Measurements from ENCODE around the gene HEPHL1.

The HEPHL1 gene

DNA sequence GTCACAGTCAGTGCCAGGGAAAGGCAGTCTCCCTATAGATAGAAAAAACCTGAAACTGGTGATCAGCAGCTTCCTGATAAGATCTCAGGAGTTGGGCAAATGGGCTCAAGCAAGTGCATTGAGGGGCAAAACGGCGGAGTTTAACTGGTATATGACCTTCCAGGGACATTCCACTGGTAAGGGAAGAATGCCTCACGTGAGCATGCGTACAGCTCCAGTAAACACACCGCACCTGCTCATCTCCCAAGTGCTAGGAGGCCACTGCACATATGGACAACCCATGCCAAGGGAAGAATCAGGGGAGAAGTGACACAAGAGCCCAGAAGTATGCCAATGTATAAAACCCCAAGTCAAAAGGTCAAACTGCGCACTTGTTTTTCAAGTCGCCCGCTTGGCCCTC, 11.6 kb downstream of the HEPHL1 start:
- no peak for DNase-seq (ENCODE audit: low read depth)
- TF ChIP-seq MYC (IDR thresholded peaks at IDR 0.05; ENCODE audit: low read depth, low read length) (no peak), POLR2A (IDR thresholded peaks at IDR 0.05; ENCODE audit: extremely low read depth, insufficient read length) (no peak)
- TF ChIP-seq, protein P1, sequence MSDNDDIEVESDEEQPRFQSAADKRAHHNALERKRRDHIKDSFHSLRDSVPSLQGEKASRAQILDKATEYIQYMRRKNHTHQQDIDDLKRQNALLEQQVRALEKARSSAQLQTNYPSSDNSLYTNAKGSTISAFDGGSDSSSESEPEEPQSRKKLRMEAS (IDR thresholded peaks at IDR 0.05; ENCODE audit: low read depth, low read length): no peak
- TF ChIP-seq, protein P2, sequence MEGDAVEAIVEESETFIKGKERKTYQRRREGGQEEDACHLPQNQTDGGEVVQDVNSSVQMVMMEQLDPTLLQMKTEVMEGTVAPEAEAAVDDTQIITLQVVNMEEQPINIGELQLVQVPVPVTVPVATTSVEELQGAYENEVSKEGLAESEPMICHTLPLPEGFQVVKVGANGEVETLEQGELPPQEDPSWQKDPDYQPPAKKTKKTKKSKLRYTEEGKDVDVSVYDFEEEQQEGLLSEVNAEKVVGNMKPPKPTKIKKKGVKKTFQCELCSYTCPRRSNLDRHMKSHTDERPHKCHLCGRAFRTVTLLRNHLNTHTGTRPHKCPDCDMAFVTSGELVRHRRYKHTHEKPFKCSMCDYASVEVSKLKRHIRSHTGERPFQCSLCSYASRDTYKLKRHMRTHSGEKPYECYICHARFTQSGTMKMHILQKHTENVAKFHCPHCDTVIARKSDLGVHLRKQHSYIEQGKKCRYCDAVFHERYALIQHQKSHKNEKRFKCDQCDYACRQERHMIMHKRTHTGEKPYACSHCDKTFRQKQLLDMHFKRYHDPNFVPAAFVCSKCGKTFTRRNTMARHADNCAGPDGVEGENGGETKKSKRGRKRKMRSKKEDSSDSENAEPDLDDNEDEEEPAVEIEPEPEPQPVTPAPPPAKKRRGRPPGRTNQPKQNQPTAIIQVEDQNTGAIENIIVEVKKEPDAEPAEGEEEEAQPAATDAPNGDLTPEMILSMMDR (IDR thresholded peaks at IDR 0.05; ENCODE audit: low read depth, low read length): no peak
- H3K4me3 ChIP-seq (ENCODE audit: low read depth, low read length): no peak overlapping the region

DNA sequence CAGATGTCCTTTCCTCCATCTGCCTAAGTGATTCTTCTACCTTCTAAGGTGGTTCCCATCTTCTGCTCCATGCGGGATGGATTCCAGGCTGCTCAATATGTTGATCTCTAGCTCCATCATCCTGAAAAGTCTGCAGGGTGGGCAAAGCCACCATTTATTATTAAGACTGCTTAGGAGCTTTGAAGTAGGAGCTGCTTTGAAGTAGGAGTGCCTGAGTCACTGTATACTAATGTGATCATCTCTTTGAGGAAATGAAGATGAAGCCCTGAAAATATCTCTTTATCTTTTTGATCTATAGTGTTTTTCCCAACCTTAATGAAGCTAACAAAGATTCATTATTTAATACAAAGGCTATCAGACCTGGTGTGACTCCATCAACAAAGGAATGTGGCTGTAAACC, 13.1 kb downstream of the HEPHL1 start:
- H3K4me3 ChIP-seq (ENCODE audit: low read depth, low read length): no peak overlapping the region
- TF ChIP-seq MYC (IDR thresholded peaks at IDR 0.05; ENCODE audit: low read depth, low read length) (no peak), POLR2A (IDR thresholded peaks at IDR 0.05; ENCODE audit: extremely low read depth, insufficient read length) (no peak)
- TF ChIP-seq, protein P2 (IDR thresholded peaks at IDR 0.05; ENCODE audit: low read depth, low read length): no peak
- TF ChIP-seq, protein P1 (IDR thresholded peaks at IDR 0.05; ENCODE audit: low read depth, low read length): no peak
- no peak for DNase-seq (ENCODE audit: low read depth)

DNA sequence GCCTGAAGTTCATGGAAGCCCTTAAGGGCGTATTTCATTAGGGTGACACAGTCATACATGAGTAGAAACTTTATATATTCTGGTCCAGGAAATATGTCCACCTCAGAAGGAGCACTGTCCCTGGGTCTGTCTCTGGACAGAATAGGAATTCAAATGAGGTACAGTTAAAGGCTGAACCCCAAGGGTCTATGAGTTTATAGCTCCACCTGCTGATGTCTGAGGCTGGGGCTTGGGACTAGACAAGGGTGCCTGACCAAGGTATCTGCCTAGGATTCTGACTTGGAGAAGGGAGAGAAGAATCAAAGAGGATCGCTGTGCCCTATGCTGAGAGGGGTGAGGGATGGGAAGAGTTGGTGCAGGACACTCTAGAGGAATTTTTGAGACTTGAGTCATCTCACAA, 14.9 kb downstream of the HEPHL1 start:
- TF ChIP-seq, protein P2 (IDR thresholded peaks at IDR 0.05; ENCODE audit: low read depth, low read length): no peak
- TF ChIP-seq MYC (IDR thresholded peaks at IDR 0.05; ENCODE audit: low read depth, low read length) (no peak), POLR2A (IDR thresholded peaks at IDR 0.05; ENCODE audit: extremely low read depth, insufficient read length) (no peak)
- TF ChIP-seq, protein P1 (IDR thresholded peaks at IDR 0.05; ENCODE audit: low read depth, low read length): no peak
- H3K4me3 ChIP-seq (ENCODE audit: low read depth, low read length): no peak overlapping the region
- no peak for DNase-seq (ENCODE audit: low read depth)

DNA sequence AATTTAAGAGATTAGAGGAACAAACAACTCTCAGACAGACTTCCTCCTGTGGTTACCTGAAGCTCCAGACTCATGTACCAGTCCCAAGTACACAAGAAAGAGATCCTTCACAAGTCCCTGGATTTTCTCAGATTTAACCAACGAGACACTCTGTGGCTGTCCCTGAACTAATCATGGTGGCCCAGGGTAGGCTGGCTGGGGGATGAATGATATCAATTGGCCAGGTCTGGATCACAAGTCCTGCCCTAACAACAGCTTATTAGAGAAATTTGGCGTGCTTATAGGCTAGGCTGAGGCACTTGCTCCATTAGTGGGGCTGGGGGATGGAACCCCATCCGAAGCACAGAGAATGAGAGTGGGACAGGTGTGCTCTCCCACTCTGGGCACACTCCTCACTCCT, 22.1 kb downstream of the HEPHL1 start:
- TF ChIP-seq POLR2A (IDR thresholded peaks at IDR 0.05; ENCODE audit: extremely low read depth, insufficient read length) (no peak), MYC (IDR thresholded peaks at IDR 0.05; ENCODE audit: low read depth, low read length) (no peak)
- TF ChIP-seq, protein P2 (IDR thresholded peaks at IDR 0.05; ENCODE audit: low read depth, low read length): no peak
- TF ChIP-seq, protein P1 (IDR thresholded peaks at IDR 0.05; ENCODE audit: low read depth, low read length): no peak
- no peak for DNase-seq (ENCODE audit: low read depth)
- no peak overlapping the region for H3K4me3 ChIP-seq (ENCODE audit: low read depth, low read length)

DNA sequence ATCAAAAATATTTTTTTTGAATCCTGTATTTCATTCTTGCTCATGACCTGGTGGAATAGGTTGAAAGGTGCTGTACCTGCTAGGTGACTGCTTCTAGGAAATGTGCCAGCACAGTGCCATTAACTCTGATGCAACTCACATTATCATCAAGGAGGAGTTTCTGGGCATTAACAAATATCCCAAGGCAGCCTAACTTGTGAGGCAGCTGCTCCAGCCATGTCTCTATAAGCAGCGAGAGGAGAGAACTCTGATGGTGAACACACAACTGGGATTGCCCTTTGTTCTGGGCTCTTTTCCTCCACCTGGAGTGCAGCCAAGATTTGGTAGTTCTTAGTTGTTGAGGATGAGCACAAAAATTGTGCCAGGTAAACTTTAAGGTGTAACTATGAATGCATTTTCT, 25.6 kb downstream of the HEPHL1 start:
- TF ChIP-seq, protein P1 (IDR thresholded peaks at IDR 0.05; ENCODE audit: low read depth, low read length): no peak
- TF ChIP-seq POLR2A (IDR thresholded peaks at IDR 0.05; ENCODE audit: extremely low read depth, insufficient read length) (no peak), MYC (IDR thresholded peaks at IDR 0.05; ENCODE audit: low read depth, low read length) (no peak)
- TF ChIP-seq, protein P2 (IDR thresholded peaks at IDR 0.05; ENCODE audit: low read depth, low read length): no peak
- no peak for DNase-seq (ENCODE audit: low read depth)

More for the DNA sequence above, 25.6 kb downstream of the HEPHL1 start:
- no peak overlapping the region for H3K4me3 ChIP-seq (ENCODE audit: low read depth, low read length)

Data from NB4 (cell line).